Measurements from ENCODE around the gene ROR2. TPM values are rescaled to one million over a fixed set of nuclear protein-coding genes. Genes with fewer than 3 reads are reported as not detected.

The ROR2 gene
- total and polyA plus RNA-seq, 2 donors (not counting 3 experiments of a cell fraction or from before 2014, with no cell fraction given), result not detected

GRCh38 chr9:91732187-91733005 lies 217.6 kb downstream of the ROR2 start:
- Histone ChIP-seq H3K4me2 (ENCODE audit: insufficient read depth, low read length) (no peak overlapping the region), H3K4me3 (replicated peaks in 1 of 3; ENCODE audit: insufficient read depth in 1 of 3, low read depth in 1 of 3, low read length in 3 of 3) (no peak overlapping the region), H3K9me3 (replicated peaks; ENCODE audit: control insufficient read depth, insufficient read depth, low read length) (no peaks in the 10 kb centered on the region), H3K9me1 (replicated peaks; ENCODE audit: control insufficient read depth, extremely low read depth, insufficient read depth, low read length) (no peaks in the 10 kb centered on the region), H3K27me3 (ENCODE audit: control insufficient read depth in 2 of 2, insufficient read depth in 2 of 2, low read length in 2 of 2) (no peaks in the 10 kb centered on the region), H3K27ac (ENCODE audit: insufficient read depth, low read depth, low read length) (no peak overlapping the region), H3K36me3 (ENCODE audit: control insufficient read depth in 2 of 2, extremely low read depth in 1 of 2, insufficient read depth in 2 of 2, low read length in 2 of 2) (no peaks in the 10 kb centered on the region), H4K20me1 (replicated peaks; ENCODE audit: control insufficient read depth, extremely low read depth, insufficient read depth, low read length) (no peaks in the 10 kb centered on the region), H3K4me1 (ENCODE audit: control insufficient read depth, extremely low read depth, insufficient read depth, low read length) (no peaks in the 10 kb centered on the region), H3K79me2 (ENCODE audit: control insufficient read depth, insufficient read depth, low read length) (no peaks in the 10 kb centered on the region), H3K9ac (replicated peaks; ENCODE audit: extremely low read depth, insufficient read depth, low read length) (no peak overlapping the region), H2AFZ (ENCODE audit: low read depth, low read length) (no peak overlapping the region)
- FAIRE-seq, result no peak
- BruUV-seq (replicated peaks), result no TSS peak
- ChIA-PET CTCF (interaction anchor here (2.4 kb wide), 1 partner anchor 818 kb away, joined by 8 read pairs; no protein-coding TSS in a partner anchor), POLR2A (no interaction called here)
- TF ChIP-seq EZH2 (IDR thresholded peaks at IDR 0.05; ENCODE audit: borderline replicate concordance, low read depth, low read length, severe bottlenecking), result no peak
- no peak for TF ChIP-seq JUN (IDR thresholded peaks at IDR 0.05; ENCODE audit: borderline replicate concordance, insufficient read depth, insufficient read length, low read depth)
- no peak for TF ChIP-seq FOS (IDR thresholded peaks at IDR 0.05; ENCODE audit: borderline replicate concordance, insufficient read depth, low read length)
- TF ChIP-seq POLR2A (IDR thresholded peaks at IDR 0.05; ENCODE audit: low read depth, low read length), result no peak
- no peak for TF ChIP-seq POLR2AphosphoS5 (IDR thresholded peaks at IDR 0.05; ENCODE audit: insufficient read depth, low read depth, low read length)
- no peak for TF ChIP-seq MYC (IDR thresholded peaks at IDR 0.05; ENCODE audit: low read depth, low read length)
- no peak for TF ChIP-seq MAX (IDR thresholded peaks at IDR 0.05; ENCODE audit: insufficient read depth, insufficient read length)
- no peak for TF ChIP-seq GATA2 (IDR thresholded peaks at IDR 0.05; ENCODE audit: insufficient read depth, insufficient read length, low read depth, low read length)
- no peak for TF ChIP-seq CTCF (IDR thresholded peaks at IDR 0.05; ENCODE audit: extremely low read depth in 1 of 2, insufficient read depth in 1 of 2, low read depth in 1 of 2, low read length in 2 of 2)
- intact Hi-C loops (cut with micrococcal nuclease) (no loop called here), dilution Hi-C loops (cut with MboI; ENCODE audit: extremely low pct_ligation_motif_present, low sequenced_read_pairs) (no loop called here)
- no peak for DNase-seq (ENCODE audit: low read depth, low spot score)

Data from endothelial cell of umbilical vein (primary cell).